SK-N-SH treated with all-trans-retinoic acid at 6 μM for 48 hours (cell line): Measurements from ENCODE around the gene EVA1C.

Experiments used
- CSRNP3 ChIP-seq: fragments of 250-450 bp; sonication (Bioruptor Pico); IDR thresholded peaks from 2 replicates; pipeline ENCODE4 v1.5.1; 2021; ENCODE audit warnings: mild to moderate bottlenecking, moderate library complexity
- PATZ1 ChIP-seq: fragments of 250-450 bp; sonication (Bioruptor Pico); IDR thresholded peaks from 2 replicates; pipeline ENCODE4 v1.8.0; 2020; ENCODE audit warnings: mild to moderate bottlenecking, moderate library complexity, borderline replicate concordance

GRCh38 chr21:32364796-32365195 is 47.7 kb upstream of the EVA1C start:
- TF ChIP-seq PATZ1 (no peak), CSRNP3 (CRISPR knock-in tag) (no peak)
